Hepatocyte (in vitro differentiated cells): ENCODE measurements around the gene ARHGAP30. TPM values are rescaled to one million over a fixed set of nuclear protein-coding genes. Genes with fewer than 3 reads are reported as not detected.
A peak's percentile ranks its signal among the peaks of the same experiment; 100 is the strongest.

Source experiments
- DNase-seq: peaks from one replicate; pipeline ENCODE4 v3.0.0-alpha.2; 2016; ENCODE audit warnings: low spot score
- H2AFZ ChIP-seq: fragments of 200-600 bp; sonication (generic); 2 replicates; pipeline ENCODE4 v1.6.0; 2016; ENCODE audit warnings: antibody characterized with exemption, mild to moderate bottlenecking
- H3K27ac ChIP-seq: fragments of 200-600 bp; sonication (generic); 2 replicates; pipeline ENCODE4 v1.5.1; 2016; ENCODE audit warnings: mild to moderate bottlenecking
- H3K27me3 ChIP-seq: fragments of 200-600 bp; sonication (generic); 2 replicates; pipeline ENCODE4 v1.6.1; 2016
- H3K36me3 ChIP-seq: fragments of 200-600 bp; sonication (generic); replicated peaks from 2 replicates; pipeline ENCODE4 v1.5.1; 2016; ENCODE audit warnings: low read depth; ENCODE audit not compliant: insufficient read depth
- H3K4me1 ChIP-seq: fragments of 200-600 bp; sonication (generic); 2 replicates; pipeline ENCODE4 v1.5.1; 2016; ENCODE audit warnings: mild to moderate bottlenecking, moderate library complexity; ENCODE audit not compliant: insufficient read depth
- H3K4me2 ChIP-seq: fragments of 200-600 bp; sonication (generic); 2 replicates; pipeline ENCODE4 v1.6.0; 2016
- H3K4me3 ChIP-seq: fragments of 200-600 bp; sonication (generic); 2 replicates; pipeline ENCODE4 v1.5.1; 2016; ENCODE audit warnings: mild to moderate bottlenecking
- H3K79me2 ChIP-seq: fragments of 200-600 bp; sonication (generic); 2 replicates; pipeline ENCODE4 v1.6.0; 2017; ENCODE audit warnings: mild to moderate bottlenecking
- H3K9me2 ChIP-seq: fragments of 200-600 bp; sonication (generic); replicated peaks from 2 replicates; pipeline ENCODE4 v1.6.0; 2017; ENCODE audit warnings: mild to moderate bottlenecking; ENCODE audit not compliant: insufficient read depth
- H3K9me3 ChIP-seq: fragments of 200-600 bp; sonication (generic); 2 replicates; pipeline ENCODE4 v1.5.1; 2016; ENCODE audit warnings: low read depth, mild to moderate bottlenecking
- H4K20me1 ChIP-seq: fragments of 200-600 bp; sonication (generic); 2 replicates; pipeline ENCODE4 v1.6.0; 2016; ENCODE audit warnings: mild to moderate bottlenecking; ENCODE audit not compliant: insufficient read depth, poor library complexity, severe bottlenecking
- EZH2 ChIP-seq: fragments of 200-600 bp; sonication (generic); IDR thresholded peaks from 2 replicates; pipeline ENCODE4 v1.6.1; 2016; ENCODE audit warnings: antibody characterized with exemption, mild to moderate bottlenecking, borderline replicate concordance
- EZH2phosphoT487 ChIP-seq: fragments of 200-600 bp; sonication (generic); IDR thresholded peaks from one replicate; pipeline ENCODE4 v1.6.1; 2018; ENCODE audit warnings: antibody characterized with exemption, mild to moderate bottlenecking, low read depth, moderate library complexity; ENCODE audit not compliant: unreplicated experiment, severe bottlenecking
- WGBS: methylation state at CpG from one replicate; pipeline ENCODE4 v1.1.6; 2016; ENCODE audit warnings: low lambda C conversion rate; ENCODE audit errors: missing lambda C conversion rate; 5-methylcytosine and 5-hydroxymethylcytosine counted together
- polyA plus RNA-seq: library from polyadenylated mRNA; unstranded; fragments of >200 nt; fragmentation: Nextera tagmentation; extraction: Ambion mirVana; gene quantifications from 2 replicates; pipeline ENCODE4 v1.2.1, GENCODE V29; 2016
- total RNA-seq: library from RNA; depleted of rRNA; stranded (reverse); fragments of >200 nt; gene quantifications from 2 replicates; pipeline ENCODE4 v1.2.3, GENCODE V29; 2014
- TF ChIP-seq, protein P1 (sequence below): fragments of 200-600 bp; sonication (generic); IDR thresholded peaks from 2 replicates; pipeline ENCODE4 v1.5.1; 2016; ENCODE audit warnings: antibody characterized with exemption, mild to moderate bottlenecking; ENCODE audit not compliant: poor library complexity

The ARHGAP30 gene
- total and polyA plus RNA-seq, 2 experiments from 2014 or later: 0.80 to 1.7 TPM

DNA sequence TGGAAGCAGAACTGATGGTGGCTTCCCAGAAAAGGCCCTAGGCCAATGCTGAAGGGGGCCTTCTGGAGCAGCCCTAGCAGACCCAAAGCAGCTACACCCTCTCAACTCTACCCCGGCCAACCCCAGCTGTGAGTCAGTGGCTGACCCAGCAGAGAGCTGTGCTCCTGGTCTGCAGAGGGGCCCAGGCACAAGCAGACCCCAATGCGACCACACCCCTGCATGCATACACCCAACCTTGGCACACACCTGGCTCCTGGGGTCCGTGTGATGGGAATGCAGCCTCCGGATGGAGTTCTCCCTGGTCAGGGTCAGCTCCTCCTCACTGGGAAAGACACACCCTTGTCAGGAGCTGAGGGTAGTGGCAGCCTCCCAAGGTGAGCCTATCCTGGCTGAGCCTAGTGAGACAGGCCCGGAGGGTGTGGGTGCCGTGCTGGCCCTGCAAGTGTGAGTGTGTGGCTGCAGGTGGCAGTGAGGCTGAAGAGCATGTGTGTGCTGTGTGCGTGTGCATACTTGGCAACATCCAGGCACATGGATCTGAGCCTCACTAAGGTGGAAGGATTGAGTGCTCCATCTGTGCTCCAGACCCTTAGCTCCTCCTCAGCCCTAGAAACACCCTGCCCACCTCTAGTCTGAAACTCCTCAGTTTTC is 3.9 kb upstream of the ARHGAP30 start:
- no peak overlapping the region for H3K4me2 ChIP-seq
- no peaks in the 10 kb centered on the region for H3K79me2 ChIP-seq
- H2AFZ ChIP-seq: no peak overlapping the region
- TF ChIP-seq EZH2 (no peak), EZH2phosphoT487 (no peak)
- TF ChIP-seq, protein P1, sequence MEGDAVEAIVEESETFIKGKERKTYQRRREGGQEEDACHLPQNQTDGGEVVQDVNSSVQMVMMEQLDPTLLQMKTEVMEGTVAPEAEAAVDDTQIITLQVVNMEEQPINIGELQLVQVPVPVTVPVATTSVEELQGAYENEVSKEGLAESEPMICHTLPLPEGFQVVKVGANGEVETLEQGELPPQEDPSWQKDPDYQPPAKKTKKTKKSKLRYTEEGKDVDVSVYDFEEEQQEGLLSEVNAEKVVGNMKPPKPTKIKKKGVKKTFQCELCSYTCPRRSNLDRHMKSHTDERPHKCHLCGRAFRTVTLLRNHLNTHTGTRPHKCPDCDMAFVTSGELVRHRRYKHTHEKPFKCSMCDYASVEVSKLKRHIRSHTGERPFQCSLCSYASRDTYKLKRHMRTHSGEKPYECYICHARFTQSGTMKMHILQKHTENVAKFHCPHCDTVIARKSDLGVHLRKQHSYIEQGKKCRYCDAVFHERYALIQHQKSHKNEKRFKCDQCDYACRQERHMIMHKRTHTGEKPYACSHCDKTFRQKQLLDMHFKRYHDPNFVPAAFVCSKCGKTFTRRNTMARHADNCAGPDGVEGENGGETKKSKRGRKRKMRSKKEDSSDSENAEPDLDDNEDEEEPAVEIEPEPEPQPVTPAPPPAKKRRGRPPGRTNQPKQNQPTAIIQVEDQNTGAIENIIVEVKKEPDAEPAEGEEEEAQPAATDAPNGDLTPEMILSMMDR: no peak
- no peak overlapping the region for H3K4me3 ChIP-seq
- 72% methylated on average over 7 of the region's 7 CpGs for WGBS
- H3K4me1 ChIP-seq: no peaks in the 10 kb centered on the region
- H4K20me1 ChIP-seq: no peaks in the 10 kb centered on the region
- H3K27me3 ChIP-seq: no peaks in the 10 kb centered on the region
- DNase-seq: peak; percentile 18
- H3K36me3 ChIP-seq: no peaks in the 10 kb centered on the region
- no peaks in the 10 kb centered on the region for H3K9me3 ChIP-seq
- H3K27ac ChIP-seq: no peak overlapping the region
- no peaks in the 10 kb centered on the region for H3K9me2 ChIP-seq

DNA sequence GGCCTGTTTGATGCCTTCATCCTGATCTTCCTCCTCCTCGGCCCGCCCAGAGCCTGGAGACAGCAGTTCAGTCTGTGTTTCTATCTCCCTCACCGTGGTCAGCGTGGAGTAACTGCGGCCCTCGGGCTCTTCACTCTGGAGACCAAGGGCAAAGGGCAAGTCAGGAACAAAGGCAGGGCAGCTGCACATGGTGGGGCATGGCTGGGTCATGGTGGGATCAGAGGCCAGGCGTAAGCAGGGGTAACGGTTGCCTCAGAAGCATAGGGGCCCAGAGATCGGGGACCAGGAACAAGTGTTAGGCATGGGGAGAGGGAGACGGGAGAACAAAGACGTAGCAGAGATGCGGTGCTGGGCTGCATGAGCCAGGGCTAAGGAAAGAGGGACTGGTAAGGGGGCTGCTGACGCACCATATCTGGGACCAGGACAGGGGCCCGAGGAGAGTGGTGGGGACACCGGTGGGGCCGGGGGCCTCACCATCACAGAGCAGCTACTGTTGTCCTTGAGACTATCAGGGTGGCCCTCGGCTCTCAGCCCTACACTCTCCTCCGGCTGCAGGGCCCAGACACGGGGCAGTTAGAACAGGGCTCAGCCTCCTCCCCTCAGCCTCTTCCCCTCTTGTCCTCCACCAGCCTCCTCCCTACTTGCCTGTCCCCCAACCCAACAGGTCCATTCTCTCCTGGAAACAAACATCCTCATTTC is 3.2 kb upstream of the ARHGAP30 start:
- H4K20me1 ChIP-seq: no peaks in the 10 kb centered on the region
- no peaks in the 10 kb centered on the region for H3K9me3 ChIP-seq
- no peak overlapping the region for H3K4me3 ChIP-seq
- H3K27me3 ChIP-seq: no peaks in the 10 kb centered on the region
- no peak overlapping the region for H3K4me2 ChIP-seq
- no peak for TF ChIP-seq EZH2phosphoT487
- TF ChIP-seq, protein P1: no peak
- TF ChIP-seq EZH2: no peak
- 89% methylated on average over 17 of the region's 19 CpGs for WGBS
- no peak for DNase-seq
- H3K4me1 ChIP-seq: no peaks in the 10 kb centered on the region
- no peak overlapping the region for H2AFZ ChIP-seq
- no peaks in the 10 kb centered on the region for H3K9me2 ChIP-seq
- no peaks in the 10 kb centered on the region for H3K36me3 ChIP-seq
- H3K27ac ChIP-seq: no peak overlapping the region
- H3K79me2 ChIP-seq: no peaks in the 10 kb centered on the region

DNA sequence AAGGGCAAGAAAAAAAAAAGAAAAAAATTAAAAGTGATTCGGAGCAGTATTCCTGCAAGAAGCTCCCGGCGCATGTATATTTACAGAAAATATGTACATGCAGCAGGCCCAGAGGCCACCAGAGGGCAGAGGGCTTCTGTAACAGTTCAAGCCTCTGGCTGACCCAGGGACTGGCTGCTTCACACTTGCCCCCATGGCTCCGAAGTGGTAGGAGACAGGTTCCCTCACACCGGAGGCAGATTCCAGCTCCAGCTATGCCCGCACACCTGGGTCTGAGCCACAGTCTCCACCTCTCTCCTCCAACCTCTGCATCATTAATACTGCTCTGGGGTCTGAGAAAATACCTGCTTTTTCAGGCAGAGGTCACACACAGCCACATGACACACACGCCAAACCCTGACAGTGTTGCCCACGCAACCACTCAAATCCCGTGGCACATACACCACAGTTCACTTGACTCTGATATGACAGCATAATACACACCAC is 2.2 kb upstream of the ARHGAP30 start:
- H3K27ac ChIP-seq: no peak overlapping the region
- no peak overlapping the region for H2AFZ ChIP-seq
- DNase-seq: peak; percentile 74
- H3K4me1 ChIP-seq: no peaks in the 10 kb centered on the region
- TF ChIP-seq EZH2phosphoT487 (no peak), EZH2 (no peak)
- TF ChIP-seq, protein P1: peak; percentile 59
- 61% methylated on average over 9 of the region's 9 CpGs for WGBS
- no peaks in the 10 kb centered on the region for H4K20me1 ChIP-seq
- no peaks in the 10 kb centered on the region for H3K79me2 ChIP-seq
- no peaks in the 10 kb centered on the region for H3K27me3 ChIP-seq
- no peaks in the 10 kb centered on the region for H3K9me3 ChIP-seq
- no peaks in the 10 kb centered on the region for H3K9me2 ChIP-seq
- H3K4me2 ChIP-seq: no peak overlapping the region
- no peaks in the 10 kb centered on the region for H3K36me3 ChIP-seq
- no peak overlapping the region for H3K4me3 ChIP-seq
